NT2/D1 (cell line): ENCODE results near the gene FAR2.

Experiments used
- SUZ12 ChIP-seq: IDR thresholded peaks from 2 replicates; pipeline ENCODE4 v1.6.1; 2011; ENCODE audit not compliant: insufficient read length, insufficient read depth; ENCODE audit errors: extremely low read depth
- YY1 ChIP-seq: IDR thresholded peaks from 2 replicates; pipeline ENCODE4 v1.6.1; 2011; ENCODE audit not compliant: insufficient read length, insufficient read depth
- ZNF274 ChIP-seq: IDR thresholded peaks from 2 replicates; pipeline ENCODE4 v1.6.1; 2011; ENCODE audit warnings: mild to moderate bottlenecking, low read depth, low read length

DNA sequence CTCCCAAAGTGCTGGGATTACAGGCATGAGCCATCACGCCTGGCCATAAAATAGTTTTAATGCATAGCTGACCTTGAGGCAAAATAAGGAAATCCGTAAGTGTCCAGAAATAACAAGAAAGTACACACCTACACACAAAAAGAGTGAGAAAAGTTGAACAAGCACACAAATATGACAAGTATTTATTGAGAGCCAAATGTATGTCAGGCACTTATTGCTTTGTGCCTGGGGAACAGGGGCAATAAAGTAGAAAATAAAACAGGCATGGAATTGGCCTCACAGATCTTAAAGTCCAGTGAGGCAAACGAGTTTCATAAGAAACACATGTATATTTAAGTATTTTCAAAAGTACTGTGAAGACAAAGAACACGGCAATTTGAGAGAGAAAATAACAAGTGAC is 128.2 kb downstream of the FAR2 start:
- TF ChIP-seq ZNF274 (no peak), YY1 (no peak), SUZ12 (no peak)
